Ishikawa (cell line): ENCODE results near the gene RAB28.

Experiments used
- CEBPB ChIP-seq: IDR thresholded peaks from 2 replicates; pipeline ENCODE4 v1.6.1; 2012
- CREB1 ChIP-seq: IDR thresholded peaks from 2 replicates; pipeline ENCODE4 v1.6.1; 2012; ENCODE audit warnings: low read depth
- EGR1 ChIP-seq: IDR thresholded peaks from 2 replicates; pipeline ENCODE4 v1.6.1; 2012
- EP300 ChIP-seq: IDR thresholded peaks from 2 replicates; pipeline ENCODE4 v1.6.1; 2012; ENCODE audit warnings: borderline replicate concordance
- FOXM1 ChIP-seq: IDR thresholded peaks from 2 replicates; pipeline ENCODE4 v1.6.1; 2012; ENCODE audit warnings: low read depth, borderline replicate concordance
- NFIC ChIP-seq: IDR thresholded peaks from 2 replicates; pipeline ENCODE4 v1.6.1; 2012
- RAD21 ChIP-seq: IDR thresholded peaks from 2 replicates; pipeline ENCODE4 v1.6.1; 2012; ENCODE audit warnings: low read depth
- TAF1 ChIP-seq: IDR thresholded peaks from 2 replicates; pipeline ENCODE4 v1.6.1; 2012; ENCODE audit warnings: low read depth, mild to moderate bottlenecking
- TCF12 ChIP-seq: IDR thresholded peaks from 2 replicates; pipeline ENCODE4 v1.6.1; 2012; ENCODE audit warnings: low read depth
- TEAD4 ChIP-seq: IDR thresholded peaks from 2 replicates; pipeline ENCODE4 v1.6.1; 2012
- USF1 ChIP-seq: IDR thresholded peaks from 2 replicates; pipeline ENCODE4 v1.6.1; 2012
- YY1 ChIP-seq: IDR thresholded peaks from 2 replicates; pipeline ENCODE4 v1.6.1; 2012; ENCODE audit warnings: low read depth
- ZBTB7A ChIP-seq: IDR thresholded peaks from 2 replicates; pipeline ENCODE4 v1.6.1; 2012; ENCODE audit warnings: low read depth
- TF ChIP-seq, protein P1 (sequence below): IDR thresholded peaks from 2 replicates; pipeline ENCODE4 v1.6.1; 2012; ENCODE audit warnings: low read depth, mild to moderate bottlenecking
- TF ChIP-seq, protein P2 (sequence below): IDR thresholded peaks from 2 replicates; pipeline ENCODE4 v1.6.1; 2012

The RAB28 gene

DNA sequence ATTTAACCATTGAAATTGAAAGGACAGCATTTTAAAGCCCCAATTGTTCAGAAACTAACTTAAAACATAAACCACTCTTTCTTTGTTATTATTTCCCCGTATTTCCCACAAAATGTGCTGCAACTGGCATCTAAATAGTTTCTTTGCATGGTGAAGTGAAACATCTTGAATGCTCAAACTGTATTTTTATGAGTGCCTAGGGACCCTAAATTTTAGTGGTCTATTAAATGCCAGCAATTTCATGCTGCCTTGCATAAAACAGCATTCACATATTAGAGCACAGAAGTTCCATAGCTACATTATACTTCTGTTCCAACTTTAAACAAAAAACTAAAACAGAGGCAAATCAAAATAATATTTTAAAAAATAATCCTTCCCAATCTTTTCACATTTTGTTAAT is 5.4 kb downstream of the RAB28 start:
- TF ChIP-seq CEBPB, result no peak
- TF ChIP-seq RAD21, result no peak
- no peak for TF ChIP-seq TCF12
- no peak for TF ChIP-seq TEAD4
- TF ChIP-seq USF1, result no peak

DNA sequence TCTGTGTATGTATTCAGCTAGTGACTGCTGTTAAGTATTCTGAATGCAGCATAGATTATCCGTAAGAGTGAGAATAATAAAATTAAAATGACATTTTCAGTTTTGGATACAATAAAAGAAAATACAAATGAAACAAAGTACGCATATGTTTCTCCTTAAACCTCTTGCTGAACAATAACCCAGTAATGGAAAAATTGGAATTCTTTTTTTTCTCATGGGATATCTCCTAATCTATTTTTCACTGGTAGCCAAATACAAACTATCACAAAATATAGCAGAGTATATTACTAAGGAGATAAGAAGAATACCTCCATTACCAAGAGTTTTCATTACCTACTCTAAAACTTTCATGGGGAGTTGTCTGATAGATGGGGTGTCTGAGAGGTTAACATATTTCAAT is 6.0 kb downstream of the RAB28 start:
- TF ChIP-seq, protein P1, sequence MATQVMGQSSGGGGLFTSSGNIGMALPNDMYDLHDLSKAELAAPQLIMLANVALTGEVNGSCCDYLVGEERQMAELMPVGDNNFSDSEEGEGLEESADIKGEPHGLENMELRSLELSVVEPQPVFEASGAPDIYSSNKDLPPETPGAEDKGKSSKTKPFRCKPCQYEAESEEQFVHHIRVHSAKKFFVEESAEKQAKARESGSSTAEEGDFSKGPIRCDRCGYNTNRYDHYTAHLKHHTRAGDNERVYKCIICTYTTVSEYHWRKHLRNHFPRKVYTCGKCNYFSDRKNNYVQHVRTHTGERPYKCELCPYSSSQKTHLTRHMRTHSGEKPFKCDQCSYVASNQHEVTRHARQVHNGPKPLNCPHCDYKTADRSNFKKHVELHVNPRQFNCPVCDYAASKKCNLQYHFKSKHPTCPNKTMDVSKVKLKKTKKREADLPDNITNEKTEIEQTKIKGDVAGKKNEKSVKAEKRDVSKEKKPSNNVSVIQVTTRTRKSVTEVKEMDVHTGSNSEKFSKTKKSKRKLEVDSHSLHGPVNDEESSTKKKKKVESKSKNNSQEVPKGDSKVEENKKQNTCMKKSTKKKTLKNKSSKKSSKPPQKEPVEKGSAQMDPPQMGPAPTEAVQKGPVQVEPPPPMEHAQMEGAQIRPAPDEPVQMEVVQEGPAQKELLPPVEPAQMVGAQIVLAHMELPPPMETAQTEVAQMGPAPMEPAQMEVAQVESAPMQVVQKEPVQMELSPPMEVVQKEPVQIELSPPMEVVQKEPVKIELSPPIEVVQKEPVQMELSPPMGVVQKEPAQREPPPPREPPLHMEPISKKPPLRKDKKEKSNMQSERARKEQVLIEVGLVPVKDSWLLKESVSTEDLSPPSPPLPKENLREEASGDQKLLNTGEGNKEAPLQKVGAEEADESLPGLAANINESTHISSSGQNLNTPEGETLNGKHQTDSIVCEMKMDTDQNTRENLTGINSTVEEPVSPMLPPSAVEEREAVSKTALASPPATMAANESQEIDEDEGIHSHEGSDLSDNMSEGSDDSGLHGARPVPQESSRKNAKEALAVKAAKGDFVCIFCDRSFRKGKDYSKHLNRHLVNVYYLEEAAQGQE, result no peak
- TF ChIP-seq TEAD4 (no peak), CEBPB (no peak), USF1 (no peak), RAD21 (no peak), EP300 (no peak)

GRCh38 chr4:13476915-13477314 is 7.2 kb downstream of the RAB28 start:
- TF ChIP-seq EP300 (no peak), ZBTB7A (no peak), YY1 (no peak), RAD21 (no peak), TCF12 (no peak), TAF1 (no peak)
- TF ChIP-seq, protein P1, result no peak

DNA sequence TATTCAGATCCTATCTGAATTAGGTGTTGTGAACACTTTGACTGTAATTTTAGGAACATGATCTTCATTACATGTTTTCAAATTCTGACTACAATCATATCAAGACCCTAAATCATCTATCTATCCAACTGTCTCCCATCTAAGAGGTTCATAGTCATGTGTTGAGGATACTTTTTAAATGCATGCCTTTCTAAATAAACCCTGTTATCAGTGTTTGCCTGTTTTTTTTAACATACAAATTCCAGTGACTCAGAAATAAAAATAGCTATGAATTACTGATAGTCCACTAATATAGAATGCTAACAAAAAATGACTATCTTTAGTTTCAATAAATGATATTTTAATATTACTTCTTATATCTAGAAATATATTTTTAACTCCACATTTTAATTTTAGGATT is 8.0 kb downstream of the RAB28 start:
- no peak for TF ChIP-seq USF1
- TF ChIP-seq TAF1, result no peak
- TF ChIP-seq, protein P1, result no peak

- TF ChIP-seq FOXM1 (no peak), TAF1 (no peak), USF1 (no peak)
Measured at GRCh38 chr4:13471400-13471799, 12.7 kb downstream of the RAB28 start.

GRCh38 chr4:13470379-13470778 is 13.8 kb downstream of the RAB28 start:
- TF ChIP-seq, protein P2, sequence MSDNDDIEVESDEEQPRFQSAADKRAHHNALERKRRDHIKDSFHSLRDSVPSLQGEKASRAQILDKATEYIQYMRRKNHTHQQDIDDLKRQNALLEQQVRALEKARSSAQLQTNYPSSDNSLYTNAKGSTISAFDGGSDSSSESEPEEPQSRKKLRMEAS, result no peak
- TF ChIP-seq TEAD4, result no peak
- TF ChIP-seq, protein P1, result no peak
- TF ChIP-seq CREB1, result no peak
- no peak for TF ChIP-seq RAD21
- no peak for TF ChIP-seq EGR1
- no peak for TF ChIP-seq TAF1
- no peak for TF ChIP-seq YY1
- no peak for TF ChIP-seq TCF12
- no peak for TF ChIP-seq EP300
- TF ChIP-seq ZBTB7A, result no peak
- TF ChIP-seq CEBPB, result no peak
- no peak for TF ChIP-seq NFIC
